ENCODE measurements around the gene OPRM1.
"Not testable (repeated sequence)": the region's sequence is repeated elsewhere in the genome, so short reads cannot be mapped to it uniquely, and the experiment has no call there.

GRCh38 chr6:154241061-154241460 lies 202.0 kb downstream of the OPRM1 start:
- not testable (repeated sequence) for TF ChIP-seq CTCF (IDR thresholded peaks at IDR 0.05; ENCODE audit: insufficient read depth, low read depth, low read length); EZH2 (IDR thresholded peaks at IDR 0.05; ENCODE audit: insufficient read depth, low read length)
